AG09309 (cell line): Measurements from ENCODE around the gene NAALADL2.

ENCODE experiments used
- DNase-seq: peaks from one replicate; pipeline ENCODE4 v3.0.0-alpha.2; 2010; ENCODE audit warnings: low read depth
- H3K4me3 ChIP-seq: 2 replicates; pipeline ENCODE4 v1.5.1; 2011; ENCODE audit warnings: mild to moderate bottlenecking, low read depth, low read length, moderate library complexity; ENCODE audit not compliant: control insufficient read depth
- TF ChIP-seq, protein P1 (sequence below): IDR thresholded peaks from 2 replicates; pipeline ENCODE4 v1.5.1; 2011; ENCODE audit warnings: mild to moderate bottlenecking, low read depth, low read length, inconsistent platforms; ENCODE audit not compliant: insufficient read depth, control insufficient read depth; ENCODE audit errors: missing control alignments

The NAALADL2 gene

DNA sequence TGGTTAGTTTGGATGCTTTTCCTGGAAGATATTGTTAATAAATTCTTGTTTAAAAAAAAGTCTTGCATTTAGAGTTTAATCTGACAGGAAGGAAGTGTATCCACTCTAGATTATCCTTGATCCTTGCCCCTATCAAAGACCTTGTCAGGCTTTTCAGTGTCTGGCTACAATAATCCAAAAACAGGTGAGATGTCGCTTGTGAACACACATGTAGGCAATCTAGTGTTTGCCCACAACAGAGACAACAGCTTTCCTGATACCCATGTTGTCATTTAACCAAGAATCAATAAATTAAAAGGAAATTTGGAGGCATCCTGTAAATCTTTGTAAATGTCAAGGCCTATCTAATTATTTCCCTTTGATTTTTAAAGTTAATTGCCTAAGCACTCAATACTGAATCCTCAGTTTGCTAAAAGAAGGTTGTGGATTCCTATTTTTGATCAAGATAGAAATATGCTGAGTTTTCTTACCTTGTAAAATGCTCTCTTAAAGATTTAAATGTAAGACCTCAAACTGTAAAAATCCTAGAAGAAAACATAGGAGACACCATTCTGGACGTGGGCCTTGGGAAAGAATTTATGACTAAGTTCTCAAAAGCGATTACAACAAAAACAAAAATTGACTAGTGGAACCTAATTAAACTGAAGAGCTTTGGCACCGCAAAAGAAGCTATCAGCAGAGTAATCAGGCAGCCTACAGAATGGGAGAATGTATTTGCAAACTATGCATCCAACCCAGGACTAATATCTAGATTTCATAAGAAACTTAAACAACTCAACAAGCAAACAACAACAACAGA is 207.7 kb downstream of the NAALADL2 start:
- no peak for DNase-seq
- TF ChIP-seq, protein P1, sequence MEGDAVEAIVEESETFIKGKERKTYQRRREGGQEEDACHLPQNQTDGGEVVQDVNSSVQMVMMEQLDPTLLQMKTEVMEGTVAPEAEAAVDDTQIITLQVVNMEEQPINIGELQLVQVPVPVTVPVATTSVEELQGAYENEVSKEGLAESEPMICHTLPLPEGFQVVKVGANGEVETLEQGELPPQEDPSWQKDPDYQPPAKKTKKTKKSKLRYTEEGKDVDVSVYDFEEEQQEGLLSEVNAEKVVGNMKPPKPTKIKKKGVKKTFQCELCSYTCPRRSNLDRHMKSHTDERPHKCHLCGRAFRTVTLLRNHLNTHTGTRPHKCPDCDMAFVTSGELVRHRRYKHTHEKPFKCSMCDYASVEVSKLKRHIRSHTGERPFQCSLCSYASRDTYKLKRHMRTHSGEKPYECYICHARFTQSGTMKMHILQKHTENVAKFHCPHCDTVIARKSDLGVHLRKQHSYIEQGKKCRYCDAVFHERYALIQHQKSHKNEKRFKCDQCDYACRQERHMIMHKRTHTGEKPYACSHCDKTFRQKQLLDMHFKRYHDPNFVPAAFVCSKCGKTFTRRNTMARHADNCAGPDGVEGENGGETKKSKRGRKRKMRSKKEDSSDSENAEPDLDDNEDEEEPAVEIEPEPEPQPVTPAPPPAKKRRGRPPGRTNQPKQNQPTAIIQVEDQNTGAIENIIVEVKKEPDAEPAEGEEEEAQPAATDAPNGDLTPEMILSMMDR: no peak

DNA sequence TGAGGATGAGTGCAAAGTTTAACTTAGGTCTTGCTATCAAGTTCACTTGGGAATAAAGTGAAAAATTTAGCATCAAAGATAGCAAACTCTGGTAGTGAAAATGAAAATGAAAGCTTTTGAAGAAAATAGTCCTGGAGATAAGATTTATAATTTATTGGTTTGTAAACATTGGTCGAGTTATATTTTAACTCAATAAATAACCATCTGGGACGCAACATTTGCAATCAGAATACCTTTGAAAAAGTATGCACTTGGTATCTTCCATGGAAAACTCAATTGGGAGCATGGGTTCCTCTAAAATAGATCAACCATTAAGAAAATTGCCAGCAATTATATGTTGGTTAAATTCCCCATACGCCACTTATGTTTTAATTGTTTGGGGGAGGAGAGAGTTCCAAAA is 209.5 kb downstream of the NAALADL2 start:
- TF ChIP-seq, protein P1: no peak
- no peak for DNase-seq
- H3K4me3 ChIP-seq: no peak overlapping the region

More for the DNA sequence above, 207.7 kb downstream of the NAALADL2 start:
- H3K4me3 ChIP-seq: no peak overlapping the region

DNA sequence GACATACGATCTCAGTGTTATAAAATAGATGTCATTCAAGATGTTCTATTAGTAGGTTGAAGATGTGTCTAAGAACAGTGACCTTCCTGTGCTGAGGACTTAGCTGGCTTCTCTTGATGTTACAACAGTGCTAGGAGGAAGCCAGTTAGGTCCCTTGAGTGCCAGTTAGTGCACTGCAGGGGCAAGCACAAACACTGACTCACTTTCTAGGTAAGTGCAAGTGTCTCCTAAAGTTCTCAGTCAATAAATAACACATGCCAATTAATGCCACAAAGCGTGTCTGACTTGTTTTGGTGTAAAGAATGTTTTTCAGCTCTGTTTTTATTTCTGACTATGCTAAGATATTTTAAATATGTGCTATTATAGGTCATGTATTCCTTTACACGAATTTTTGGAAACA is 211.8 kb downstream of the NAALADL2 start:
- DNase-seq: no peak
- TF ChIP-seq, protein P1: no peak
- no peak overlapping the region for H3K4me3 ChIP-seq

DNA sequence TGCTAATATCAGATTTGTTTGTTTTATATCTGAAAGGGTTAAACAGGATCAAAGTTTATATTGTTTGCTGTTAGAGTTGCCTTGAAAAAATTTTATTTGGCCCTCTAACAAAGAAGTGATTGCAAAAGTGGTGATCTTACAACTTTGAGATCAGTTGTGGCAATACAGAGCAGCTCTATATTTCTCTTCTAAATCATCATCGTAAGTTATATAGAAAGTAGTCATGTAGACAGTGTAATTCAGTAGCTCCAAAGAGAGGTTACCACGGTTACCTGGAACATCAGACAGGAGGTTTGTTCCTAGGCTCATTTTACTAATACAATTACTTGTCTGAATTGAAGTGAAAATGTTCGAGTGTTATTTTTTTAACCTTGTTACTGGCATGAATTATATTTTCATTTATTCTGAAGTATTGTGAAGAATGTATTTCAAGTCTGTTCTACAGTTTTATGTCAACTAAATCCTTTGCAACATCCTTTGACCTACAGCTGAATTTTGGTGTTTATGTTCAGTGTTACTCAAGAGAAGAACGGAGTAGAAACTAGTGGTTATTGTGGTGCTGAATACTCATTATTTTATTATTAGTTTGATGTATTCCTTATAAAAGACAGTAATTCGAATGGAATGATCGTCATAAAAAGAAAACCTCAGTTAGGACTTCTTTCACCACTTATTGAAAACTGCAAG is 214.2 kb downstream of the NAALADL2 start:
- no peak overlapping the region for H3K4me3 ChIP-seq
- TF ChIP-seq, protein P1: no peak
- DNase-seq: no peak

DNA sequence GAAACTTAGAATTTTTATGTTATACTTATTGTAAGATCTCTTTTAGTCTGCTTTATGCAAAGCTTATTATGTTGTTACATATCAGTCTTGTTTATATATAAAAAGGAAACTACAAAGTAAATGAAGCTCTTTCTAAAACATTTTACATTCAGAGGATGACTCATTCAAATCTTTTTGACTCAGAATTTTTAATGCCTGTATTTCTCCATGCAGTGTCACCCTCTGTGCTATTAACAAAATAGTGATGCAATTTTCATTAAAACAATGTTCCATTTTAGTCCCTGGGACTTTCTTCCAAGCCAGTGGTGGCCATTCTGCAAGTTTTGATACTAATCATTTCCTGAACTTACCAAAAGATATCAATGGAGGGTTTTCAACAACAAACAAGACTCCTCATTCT is 216.1 kb downstream of the NAALADL2 start:
- TF ChIP-seq, protein P1: no peak
- H3K4me3 ChIP-seq: no peak overlapping the region
- no peak for DNase-seq

DNA sequence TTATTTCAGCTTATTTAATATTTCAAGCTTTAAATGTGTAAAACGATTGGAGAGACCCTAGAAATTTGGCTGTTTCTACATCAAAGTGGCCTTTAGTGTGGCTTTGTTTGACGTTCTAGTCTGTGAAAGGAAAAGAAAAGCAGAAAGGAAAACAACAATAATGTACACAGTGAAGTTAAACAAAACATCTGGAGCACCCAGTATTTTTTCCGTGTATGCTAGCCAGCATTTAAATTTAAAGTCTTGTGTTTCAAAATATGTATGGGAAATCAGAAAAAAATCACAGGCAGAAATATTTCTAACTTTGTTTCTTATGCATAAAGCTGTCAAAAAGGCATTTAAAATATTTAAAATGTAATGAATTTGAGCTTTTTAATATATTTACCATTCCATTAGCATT is 218.1 kb downstream of the NAALADL2 start:
- no peak for DNase-seq
- TF ChIP-seq, protein P1: no peak
- no peak overlapping the region for H3K4me3 ChIP-seq
